Suprapubic skin (tissue), 4 donors: ENCODE data around the gene MRAS. TPM values are rescaled to one million over a fixed set of nuclear protein-coding genes. Genes with fewer than 3 reads are reported as not detected.

Experiments used
- DNase-seq, 2 donors: peaks; one replicate each; pipeline ENCODE4 v3.0.0-alpha.2; 2019; ENCODE audit warnings: low spot score in 2 of 2
- H3K27ac ChIP-seq: fragments of 200-600 bp; sonication (generic); one replicate; pipeline ENCODE4 v1.5.1; 2019
- H3K27me3 ChIP-seq: fragments of 200-600 bp; sonication (generic); one replicate; pipeline ENCODE4 v1.5.1; 2019
- H3K36me3 ChIP-seq: fragments of 200-600 bp; sonication (generic); one replicate; pipeline ENCODE4 v1.5.1; 2019
- H3K4me1 ChIP-seq: fragments of 200-600 bp; sonication (generic); one replicate; pipeline ENCODE4 v1.5.1; 2019
- H3K4me3 ChIP-seq: fragments of 200-600 bp; sonication (generic); one replicate; pipeline ENCODE4 v1.5.1; 2019; ENCODE audit warnings: mild to moderate bottlenecking
- H3K9me3 ChIP-seq: fragments of 200-600 bp; sonication (generic); one replicate; pipeline ENCODE4 v1.5.1; 2019
- CTCF ChIP-seq, 2 donors: fragments of 200-600 bp in 1 of 2; fragments of 450-650 bp in 1 of 2; sonication (generic) in 1 of 2; IDR thresholded peaks; one replicate each; pipeline ENCODE4 v1.5.1; 2016 to 2019; ENCODE audit warnings: antibody characterized with exemption in 2 of 2, mild to moderate bottlenecking in 1 of 2, moderate library complexity in 1 of 2
- EP300 ChIP-seq: sonication (generic); formaldehyde crosslinking; IDR thresholded peaks from one replicate; pipeline ENCODE4 v1.6.1; 2017; ENCODE audit warnings: antibody characterized with exemption
- POLR2A ChIP-seq, 2 donors: fragments of 450-650 bp; IDR thresholded peaks; one replicate each; pipeline ENCODE4 v1.6.1; 2017; ENCODE audit warnings: antibody characterized with exemption in 2 of 2, mild to moderate bottlenecking in 2 of 2, moderate library complexity in 2 of 2
- POLR2AphosphoS5 ChIP-seq, 3 donors: sonication (generic); formaldehyde crosslinking; IDR thresholded peaks; one replicate each; pipeline ENCODE4 v1.6.1; 2017; ENCODE audit warnings: antibody characterized with exemption in 3 of 3
- WGBS: methylation state at CpG from one replicate; pipeline ENCODE4 v1.1.5; 2018; 5-methylcytosine and 5-hydroxymethylcytosine counted together
- total RNA-seq, 4 donors: library from RNA; depleted of rRNA; stranded (reverse); fragments of >200 nt; gene quantifications; one replicate each; pipeline ENCODE4 v1.1.0, GENCODE V29; 2016

Gene MRAS
- total RNA-seq, 4 donors from 2014 or later = 10.1 to 39.8 (median 20.1) TPM

- DNase-seq = no peak
- Histone ChIP-seq H3K27me3 (no peaks in the 10 kb centered on the region), H3K36me3 (no peaks in the 10 kb centered on the region), H3K27ac (no peak overlapping the region), H3K4me3 (no peak overlapping the region), H3K4me1 (peaks cover 28% of the 10 kb centered on the region), H3K9me3 (no peaks in the 10 kb centered on the region)
- TF ChIP-seq POLR2A (IDR thresholded peaks at IDR 0.05) (no peak), EP300 (no peak), POLR2AphosphoS5 (IDR thresholded peaks at IDR 0.05) (no peak), CTCF (IDR thresholded peaks at IDR 0.05) (no peak)
- 74% methylated on average over 8 of the region's 8 CpGs for WGBS
Observed at GRCh38 chr3:138369151-138369900, 20.9 kb downstream of the MRAS start.

GRCh38 chr3:138370321-138370720, 21.9 kb downstream of the MRAS start:
- H3K36me3 ChIP-seq = no peaks in the 10 kb centered on the region
- no peak overlapping the region for H3K27ac ChIP-seq
- DNase-seq = no peak
- H3K4me3 ChIP-seq = no peak overlapping the region
- peaks cover 28% of the 10 kb centered on the region for H3K4me1 ChIP-seq
- H3K9me3 ChIP-seq = no peaks in the 10 kb centered on the region
- H3K27me3 ChIP-seq = no peaks in the 10 kb centered on the region
- no peak for TF ChIP-seq POLR2A (IDR thresholded peaks at IDR 0.05)
- WGBS = 82% methylated on average over 7 of the region's 8 CpGs

GRCh38 chr3:138371070-138371965, 22.9 kb downstream of the MRAS start:
- 81% methylated on average over 9 of the region's 9 CpGs for WGBS
- peaks cover 28% of the 10 kb centered on the region for H3K4me1 ChIP-seq
- no peak overlapping the region for H3K27ac ChIP-seq
- no peak overlapping the region for H3K4me3 ChIP-seq
- H3K9me3 ChIP-seq = no peaks in the 10 kb centered on the region
- no peaks in the 10 kb centered on the region for H3K27me3 ChIP-seq
- TF ChIP-seq CTCF (IDR thresholded peaks at IDR 0.05) (no peak), POLR2A (IDR thresholded peaks at IDR 0.05) (no peak), EP300 (no peak), POLR2AphosphoS5 (IDR thresholded peaks at IDR 0.05) (no peak)
- no peaks in the 10 kb centered on the region for H3K36me3 ChIP-seq
- no peak for DNase-seq

GRCh38 chr3:138373087-138373735, 24.8 kb downstream of the MRAS start:
- Histone ChIP-seq H3K4me1 (peaks cover 12% of the 10 kb centered on the region), H3K27me3 (no peaks in the 10 kb centered on the region), H3K4me3 (no peak overlapping the region), H3K9me3 (no peaks in the 10 kb centered on the region), H3K36me3 (no peaks in the 10 kb centered on the region), H3K27ac (no peak overlapping the region)
- TF ChIP-seq POLR2AphosphoS5 (IDR thresholded peaks at IDR 0.05) (no peak), EP300 (no peak), CTCF (IDR thresholded peaks at IDR 0.05) (no peak), POLR2A (IDR thresholded peaks at IDR 0.05) (no peak)
- no peak for DNase-seq
- 94% methylated on average over 7 of the region's 7 CpGs for WGBS

GRCh38 chr3:138373736-138374094, 25.3 kb downstream of the MRAS start:
- H3K4me3 ChIP-seq = no peak overlapping the region
- H3K4me1 ChIP-seq = peaks cover 10% of the 10 kb centered on the region
- WGBS = 96% methylated on average over 5 of the region's 5 CpGs
- no peaks in the 10 kb centered on the region for H3K27me3 ChIP-seq
- H3K27ac ChIP-seq = no peak overlapping the region
- no peaks in the 10 kb centered on the region for H3K36me3 ChIP-seq
- no peak for DNase-seq
- TF ChIP-seq POLR2A (IDR thresholded peaks at IDR 0.05) = no peak
- TF ChIP-seq CTCF (IDR thresholded peaks at IDR 0.05) = no peak
- no peak for TF ChIP-seq POLR2AphosphoS5 (IDR thresholded peaks at IDR 0.05)
- TF ChIP-seq EP300 = no peak
- H3K9me3 ChIP-seq = no peaks in the 10 kb centered on the region
